Epithelial cell of proximal tubule (primary cell): ENCODE measurements around the gene PPFIA2. TPM values are rescaled to one million over a fixed set of nuclear protein-coding genes. Genes with fewer than 3 reads are reported as not detected.
"Not testable (repeated sequence)": the region's sequence is repeated elsewhere in the genome, so short reads cannot be mapped to it uniquely, and the experiment has no call there.

ENCODE experiments used
- DNase-seq: peaks from one replicate; pipeline ENCODE4 v3.0.0-alpha.2; 2011; ENCODE audit warnings: low read depth
- H3K4me3 ChIP-seq: 2 replicates; pipeline ENCODE4 v1.5.1; 2011; ENCODE audit warnings: low read depth, mild to moderate bottlenecking, low read length
- total RNA-seq: library from RNA; depleted of rRNA; stranded (reverse); fragments of >200 nt; gene quantifications from 2 replicates; pipeline ENCODE4 v1.2.3, GENCODE V29; 2015
- TF ChIP-seq, protein P1 (sequence below): conservative IDR thresholded peaks from 2 replicates; pipeline ENCODE4 v1.5.1; 2012; ENCODE audit warnings: low read depth, mild to moderate bottlenecking, low read length

The PPFIA2 gene
- total RNA-seq, 1 donor from 2014 or later: 0.06 TPM

DNA sequence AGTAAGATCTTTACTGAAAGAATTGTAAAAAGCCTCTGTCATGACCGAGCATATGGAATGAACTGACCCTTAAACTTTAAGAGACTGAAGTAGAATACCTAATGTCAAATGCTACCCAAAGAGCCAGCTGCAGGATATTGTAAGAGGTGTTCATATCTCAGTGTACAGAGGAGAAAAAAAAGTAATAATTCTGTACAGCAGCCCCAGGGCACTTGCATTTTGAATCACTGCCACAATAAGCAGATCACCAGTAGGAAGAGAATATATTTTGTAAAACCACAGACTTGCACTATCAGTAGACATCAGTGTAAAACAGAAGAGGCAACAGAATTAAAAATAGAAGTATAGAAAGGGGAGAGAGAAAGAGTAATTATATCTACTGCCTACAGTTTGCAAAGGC, 162.6 kb downstream of the PPFIA2 start:
- TF ChIP-seq, protein P1, sequence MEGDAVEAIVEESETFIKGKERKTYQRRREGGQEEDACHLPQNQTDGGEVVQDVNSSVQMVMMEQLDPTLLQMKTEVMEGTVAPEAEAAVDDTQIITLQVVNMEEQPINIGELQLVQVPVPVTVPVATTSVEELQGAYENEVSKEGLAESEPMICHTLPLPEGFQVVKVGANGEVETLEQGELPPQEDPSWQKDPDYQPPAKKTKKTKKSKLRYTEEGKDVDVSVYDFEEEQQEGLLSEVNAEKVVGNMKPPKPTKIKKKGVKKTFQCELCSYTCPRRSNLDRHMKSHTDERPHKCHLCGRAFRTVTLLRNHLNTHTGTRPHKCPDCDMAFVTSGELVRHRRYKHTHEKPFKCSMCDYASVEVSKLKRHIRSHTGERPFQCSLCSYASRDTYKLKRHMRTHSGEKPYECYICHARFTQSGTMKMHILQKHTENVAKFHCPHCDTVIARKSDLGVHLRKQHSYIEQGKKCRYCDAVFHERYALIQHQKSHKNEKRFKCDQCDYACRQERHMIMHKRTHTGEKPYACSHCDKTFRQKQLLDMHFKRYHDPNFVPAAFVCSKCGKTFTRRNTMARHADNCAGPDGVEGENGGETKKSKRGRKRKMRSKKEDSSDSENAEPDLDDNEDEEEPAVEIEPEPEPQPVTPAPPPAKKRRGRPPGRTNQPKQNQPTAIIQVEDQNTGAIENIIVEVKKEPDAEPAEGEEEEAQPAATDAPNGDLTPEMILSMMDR: no peak
- no peak for DNase-seq
- no peak overlapping the region for H3K4me3 ChIP-seq

DNA sequence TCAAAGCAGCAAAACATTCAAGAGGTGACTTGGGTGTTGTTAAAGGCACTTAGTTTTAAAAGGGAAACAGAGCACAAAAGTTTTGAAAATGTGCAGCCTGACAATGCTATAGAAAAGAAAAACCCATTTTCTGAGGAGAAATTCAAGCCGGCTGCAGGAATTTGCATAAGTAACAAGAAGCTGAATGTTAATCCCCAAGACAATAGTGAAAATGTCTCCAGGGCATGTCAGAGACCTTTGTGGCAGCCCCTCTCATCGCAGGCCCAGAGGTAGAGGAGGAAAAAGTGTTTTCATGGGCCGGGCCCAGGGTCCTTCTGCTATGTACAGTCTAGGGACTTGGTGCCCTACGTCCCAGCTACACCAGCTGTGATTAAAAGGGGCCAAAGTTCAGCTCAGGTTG, 167.9 kb downstream of the PPFIA2 start:
- no peak overlapping the region for H3K4me3 ChIP-seq
- no peak for DNase-seq
- TF ChIP-seq, protein P1: no peak

DNA sequence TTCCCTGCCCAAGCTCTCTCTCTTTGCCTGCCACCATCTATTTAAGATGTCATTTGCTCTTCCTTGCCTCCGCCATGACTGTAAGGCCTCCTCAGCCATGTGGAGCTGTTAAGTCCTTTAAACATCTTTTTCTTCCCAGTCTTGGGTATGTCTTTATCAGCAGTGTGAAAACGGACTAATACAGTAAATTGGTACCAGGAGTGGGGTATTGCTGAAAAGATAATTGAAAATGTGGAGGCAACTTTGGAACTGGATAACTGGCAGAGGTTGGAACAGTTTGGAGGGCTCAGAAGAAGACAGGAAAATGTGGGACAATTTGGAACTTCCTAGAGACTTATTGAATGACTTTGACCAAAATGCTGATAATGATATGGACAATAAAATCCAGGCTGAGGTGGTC, 168.4 kb downstream of the PPFIA2 start:
- not testable (repeated sequence) for DNase-seq, H3K4me3 ChIP-seq

DNA sequence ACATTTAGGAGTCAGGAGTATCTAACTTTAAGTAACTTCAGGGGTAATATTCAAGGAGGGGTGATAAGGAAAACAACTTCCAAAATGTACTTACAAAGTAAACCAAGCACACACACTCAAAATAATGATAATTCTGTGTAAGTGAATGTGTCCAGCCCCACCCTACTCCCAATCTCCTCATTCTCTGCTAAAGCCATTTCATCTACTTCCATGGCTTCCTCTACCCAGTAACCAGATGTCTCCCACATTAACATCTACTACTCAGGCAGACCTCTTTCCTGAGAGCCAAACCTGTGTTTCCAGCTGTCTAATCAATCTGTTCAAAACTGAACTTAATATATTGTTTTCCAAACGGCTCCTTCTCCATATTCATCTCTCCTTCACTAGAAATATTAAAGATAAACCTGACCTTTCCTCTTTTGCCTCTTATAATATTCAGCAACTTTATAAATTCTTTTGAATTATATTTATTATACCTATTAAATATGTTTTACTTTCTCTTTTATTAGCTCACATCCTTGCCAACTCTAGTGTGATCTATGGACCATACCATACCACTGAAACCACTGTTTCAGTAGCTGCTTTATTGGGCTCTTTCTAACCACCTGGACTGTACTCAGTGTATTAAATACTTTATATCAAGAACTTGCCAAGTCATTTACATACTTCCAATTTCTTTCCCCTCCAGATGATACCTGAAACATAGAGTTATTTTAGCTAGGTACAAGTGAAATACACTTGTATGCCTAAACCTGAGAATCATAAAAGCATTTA, 170.7 kb downstream of the PPFIA2 start:
- no peak for DNase-seq
- TF ChIP-seq, protein P1: no peak
- H3K4me3 ChIP-seq: no peak overlapping the region

DNA sequence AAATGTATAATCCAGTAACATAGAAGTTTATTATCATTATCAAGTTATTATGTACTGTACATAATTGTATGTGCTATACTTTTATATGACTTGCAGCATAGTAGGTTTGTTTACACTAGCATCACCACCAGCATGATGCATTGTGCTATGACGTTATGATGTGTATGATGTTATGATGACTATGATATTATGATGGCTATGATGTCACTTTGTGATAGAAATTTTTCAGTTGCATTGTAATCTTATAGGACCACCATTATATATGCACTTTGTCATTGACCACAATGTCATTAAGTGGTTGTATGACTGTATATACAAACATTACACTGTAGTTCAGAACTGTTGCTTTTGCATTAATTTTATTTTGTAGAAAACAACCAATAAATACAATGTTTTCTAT, 173.4 kb downstream of the PPFIA2 start:
- TF ChIP-seq, protein P1: no peak
- H3K4me3 ChIP-seq: no peak overlapping the region
- no peak for DNase-seq

DNA sequence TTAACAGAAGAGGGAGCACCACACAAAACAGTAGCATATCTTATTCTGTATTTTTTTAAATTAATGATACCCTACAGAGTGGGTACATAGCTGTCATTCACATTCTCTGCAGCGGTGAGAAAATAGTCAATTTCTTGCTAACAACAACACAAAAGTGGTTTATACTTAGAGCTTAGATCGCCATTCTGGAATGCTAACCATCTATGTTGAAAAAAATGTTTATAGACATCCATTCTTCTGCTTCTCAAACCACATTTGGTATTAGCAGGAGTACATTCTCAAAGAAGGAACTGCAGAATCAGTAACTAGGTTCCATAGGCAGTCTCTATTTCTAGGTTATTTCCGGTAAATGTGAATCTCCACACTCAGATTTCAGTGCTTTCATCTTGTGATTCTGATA, 185.9 kb downstream of the PPFIA2 start:
- H3K4me3 ChIP-seq: no peak overlapping the region
- TF ChIP-seq, protein P1: no peak
- no peak for DNase-seq

DNA sequence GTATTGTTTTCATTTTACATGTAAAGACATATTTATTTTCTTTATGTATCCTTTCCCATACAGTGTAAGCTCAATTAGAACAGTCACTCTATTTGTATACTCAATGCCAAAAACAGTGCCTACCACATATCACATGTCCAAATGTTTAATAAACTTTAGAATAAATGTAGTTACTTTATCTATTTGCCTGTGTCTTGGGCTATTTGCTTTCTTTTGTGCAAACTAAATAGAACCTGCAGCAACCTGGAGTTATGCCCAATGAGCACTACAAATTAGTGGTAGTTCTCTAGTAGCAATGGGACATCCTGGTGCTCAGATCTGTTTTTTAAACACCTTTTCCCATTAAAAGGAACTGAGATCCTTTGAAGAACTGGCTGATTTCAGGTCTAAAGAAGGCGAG, 186.7 kb downstream of the PPFIA2 start:
- no peak overlapping the region for H3K4me3 ChIP-seq
- TF ChIP-seq, protein P1: no peak
- DNase-seq: no peak
